ENCODE results near the gene PHLPP1.

GRCh38 chr18:62808123-62808522 lies 92.8 kb downstream of the PHLPP1 start:
- TF ChIP-seq CTCF (IDR thresholded peaks at IDR 0.05 in 4 of 5, conservative IDR thresholded peaks at IDR 0.05 in 1 of 5) (no peak), POLR2A (IDR thresholded peaks at IDR 0.05) (no peak)

Measured in gastrocnemius medialis (tissue), 4 donors.